Stomach smooth muscle (tissue), 2 donors: ENCODE data around the gene RMI1.
A peak's percentile ranks its signal among the peaks of the same experiment; 100 is the strongest.

Source experiments
- H3K27ac ChIP-seq: one replicate; pipeline ENCODE4 v1.7.0; 2013; ENCODE audit warnings: mild to moderate bottlenecking, low read length, inconsistent platforms
- H3K27me3 ChIP-seq, 2 donors: one replicate each; pipeline ENCODE4 v1.7.0; 2013; ENCODE audit warnings: low read length in 2 of 2; ENCODE audit not compliant: insufficient read depth in 2 of 2, control insufficient read depth in 1 of 2
- H3K36me3 ChIP-seq, 2 donors: one replicate each; pipeline ENCODE4 v1.7.0; 2013; ENCODE audit warnings: low read length in 2 of 2; ENCODE audit not compliant: control insufficient read depth in 2 of 2, insufficient read depth in 2 of 2
- H3K4me1 ChIP-seq: one replicate; pipeline ENCODE4 v1.7.0; 2013; ENCODE audit warnings: low read length; ENCODE audit not compliant: control insufficient read depth, insufficient read depth
- H3K4me3 ChIP-seq, 2 donors: one replicate each; pipeline ENCODE4 v1.7.0; 2013; ENCODE audit warnings: low read length in 2 of 2
- H3K9ac ChIP-seq, 2 donors: one replicate each; pipeline ENCODE4 v1.7.0; 2013; ENCODE audit warnings: low read length in 2 of 2, mild to moderate bottlenecking in 1 of 2
- H3K9me3 ChIP-seq, 2 donors: one replicate each; pipeline ENCODE4 v1.7.0; 2013; ENCODE audit warnings: low read length in 2 of 2; ENCODE audit not compliant: control insufficient read depth in 2 of 2
- donor health status: healthy.
- donor health status: Pancreatic carcinoma.

Gene RMI1

DNA sequence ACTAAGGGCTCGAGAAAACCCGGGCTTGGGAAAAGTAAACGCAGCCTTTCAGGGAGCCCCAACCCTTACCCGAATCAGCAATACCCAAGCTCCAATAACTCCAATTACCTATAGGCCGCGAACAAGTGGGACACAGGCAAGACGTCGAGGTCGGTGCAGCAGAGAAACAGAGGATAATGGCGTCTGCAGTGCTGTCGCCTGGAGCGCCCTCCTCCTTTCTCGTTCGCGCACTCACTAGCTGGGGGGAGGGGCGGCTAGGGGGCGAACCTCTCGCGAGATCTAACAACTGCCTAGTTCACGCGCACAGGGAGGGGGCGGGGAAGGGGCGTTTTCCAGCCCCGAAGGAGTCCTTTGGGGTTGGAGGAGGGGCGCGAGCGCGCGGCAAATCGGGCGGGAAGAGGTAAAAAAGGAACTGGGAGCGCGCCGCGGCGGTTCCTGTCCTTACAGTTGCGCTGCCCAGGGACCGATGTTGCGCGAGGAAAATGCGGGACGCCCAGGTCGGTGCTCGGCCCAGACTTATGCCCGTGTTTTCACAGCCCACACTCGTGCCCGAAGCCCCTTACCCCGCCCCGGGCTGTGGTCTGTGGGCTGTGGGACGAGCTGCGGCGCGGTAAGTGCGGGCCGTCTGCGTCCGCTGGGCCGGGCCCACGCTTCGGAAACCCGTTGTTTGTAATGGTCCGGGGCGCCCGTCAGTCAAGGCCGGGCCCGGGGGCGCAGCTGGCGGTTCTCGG is at the start of gene RMI1:
Gene RMI1, plus strand, starts transcription at position 411 of the 731 bp plus-strand sequence. CDS start 20,182 bp downstream, outside the sequence.
- H3K9me3 ChIP-seq: no peaks in the 10 kb centered on the region
- no peaks in the 10 kb centered on the region for H3K27me3 ChIP-seq
- H3K4me3 ChIP-seq: peak within 1 kb of the TSS; percentile 94 to 98
- H3K36me3 ChIP-seq: peaks cover 6 to 11% of the 10 kb centered on the region in 2 donors
- H3K4me1 ChIP-seq: no peaks in the 10 kb centered on the region
- H3K27ac ChIP-seq: peak within 1 kb of the TSS; percentile 99
- peak within 1 kb of the TSS; percentile 96 to 100 for H3K9ac ChIP-seq

DNA sequence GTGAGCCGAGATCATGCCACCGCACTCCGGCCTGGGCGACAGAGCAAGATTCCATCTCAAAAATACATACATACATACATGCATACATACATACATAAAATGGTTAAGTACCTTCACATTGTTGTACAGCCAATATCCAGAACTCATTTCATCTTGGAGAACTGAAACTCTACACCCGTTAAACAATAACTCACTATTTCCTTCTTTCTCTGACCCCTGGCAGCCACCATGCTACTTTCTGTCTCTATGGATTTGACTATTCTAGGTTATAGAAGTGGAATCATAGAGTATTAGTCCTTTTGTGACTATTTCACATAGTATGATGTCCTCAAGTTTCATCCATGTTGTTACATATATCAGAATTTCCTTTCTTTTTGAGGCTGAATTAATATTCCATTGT is 49.7 kb upstream of the RMI1 start:
- no peaks in the 10 kb centered on the region for H3K9me3 ChIP-seq
- H3K9ac ChIP-seq: no peak overlapping the region
- H3K36me3 ChIP-seq: no peaks in the 10 kb centered on the region
- H3K4me1 ChIP-seq: no peaks in the 10 kb centered on the region
- H3K4me3 ChIP-seq: no peak overlapping the region
- no peaks in the 10 kb centered on the region for H3K27me3 ChIP-seq
- H3K27ac ChIP-seq: no peak overlapping the region

DNA sequence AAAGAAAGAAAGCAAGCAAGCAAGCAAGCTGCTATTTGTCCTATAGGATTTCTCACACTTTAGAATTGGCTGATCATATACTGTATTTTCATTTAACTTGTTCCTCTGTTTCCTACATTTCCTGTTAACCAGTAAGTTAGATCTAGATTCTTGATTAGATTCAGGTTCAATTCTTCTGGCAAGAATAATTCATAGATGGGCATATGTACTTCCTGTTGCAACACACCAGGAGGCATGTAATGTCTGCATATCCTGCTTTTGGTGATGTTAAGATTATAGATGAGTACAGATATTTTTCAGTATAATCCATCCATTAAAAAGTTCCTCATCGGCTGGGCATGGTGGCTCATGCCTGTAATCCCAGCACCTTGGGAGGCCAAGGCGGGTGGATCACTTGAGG is 48.6 kb upstream of the RMI1 start:
- Histone ChIP-seq H3K27ac (no peak overlapping the region), H3K36me3 (no peaks in the 10 kb centered on the region), H3K9ac (no peak overlapping the region), H3K4me3 (no peak overlapping the region), H3K4me1 (no peaks in the 10 kb centered on the region), H3K27me3 (no peaks in the 10 kb centered on the region), H3K9me3 (no peaks in the 10 kb centered on the region)

DNA sequence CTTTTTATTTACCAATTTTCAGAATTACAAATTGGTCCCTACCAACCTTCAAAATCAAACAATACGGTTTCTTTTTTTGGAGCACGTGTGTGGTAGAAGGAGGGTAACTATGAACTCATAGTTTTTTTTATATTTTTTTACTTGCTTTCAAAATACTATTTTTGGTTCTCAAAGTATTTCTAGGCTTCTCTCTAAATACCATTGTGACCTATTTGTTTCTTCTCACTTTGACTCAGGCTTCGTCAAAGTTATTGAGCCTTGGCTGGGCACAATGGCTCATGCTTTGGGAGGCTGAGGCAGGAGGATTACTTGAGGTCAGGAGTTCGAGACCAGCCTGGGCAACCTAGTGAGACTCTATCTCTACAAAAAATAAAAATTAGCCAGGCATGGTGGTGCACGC is 47.8 kb upstream of the RMI1 start:
- Histone ChIP-seq H3K4me1 (no peaks in the 10 kb centered on the region), H3K4me3 (no peak overlapping the region), H3K27me3 (no peaks in the 10 kb centered on the region), H3K36me3 (no peaks in the 10 kb centered on the region), H3K27ac (no peak overlapping the region), H3K9me3 (no peaks in the 10 kb centered on the region), H3K9ac (no peak overlapping the region)

DNA sequence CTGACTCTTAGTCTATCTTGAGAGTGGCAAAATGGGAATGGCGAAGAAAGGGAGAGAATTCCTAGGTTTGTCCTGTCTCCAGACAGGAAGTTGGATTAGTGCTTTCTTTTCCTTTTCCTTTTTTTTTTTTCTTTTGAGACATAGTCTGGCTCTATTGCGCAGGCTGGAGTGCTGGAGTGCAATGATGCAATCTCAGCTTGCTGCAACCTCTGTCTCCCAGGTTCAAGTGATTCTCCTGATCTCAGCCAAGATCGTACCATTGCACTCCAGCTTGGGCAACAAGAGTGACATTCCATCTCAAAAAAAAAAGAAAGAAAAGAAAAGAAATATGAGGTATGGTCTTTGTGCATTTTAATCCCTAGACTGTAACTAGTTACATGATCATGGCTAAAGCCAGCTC is 46.8 kb upstream of the RMI1 start:
- Histone ChIP-seq H3K9me3 (no peaks in the 10 kb centered on the region), H3K4me1 (no peaks in the 10 kb centered on the region), H3K9ac (no peak overlapping the region), H3K27ac (no peak overlapping the region), H3K4me3 (no peak overlapping the region), H3K36me3 (peaks cover 0 to 2% of the 10 kb centered on the region in 2 donors), H3K27me3 (no peaks in the 10 kb centered on the region)

DNA sequence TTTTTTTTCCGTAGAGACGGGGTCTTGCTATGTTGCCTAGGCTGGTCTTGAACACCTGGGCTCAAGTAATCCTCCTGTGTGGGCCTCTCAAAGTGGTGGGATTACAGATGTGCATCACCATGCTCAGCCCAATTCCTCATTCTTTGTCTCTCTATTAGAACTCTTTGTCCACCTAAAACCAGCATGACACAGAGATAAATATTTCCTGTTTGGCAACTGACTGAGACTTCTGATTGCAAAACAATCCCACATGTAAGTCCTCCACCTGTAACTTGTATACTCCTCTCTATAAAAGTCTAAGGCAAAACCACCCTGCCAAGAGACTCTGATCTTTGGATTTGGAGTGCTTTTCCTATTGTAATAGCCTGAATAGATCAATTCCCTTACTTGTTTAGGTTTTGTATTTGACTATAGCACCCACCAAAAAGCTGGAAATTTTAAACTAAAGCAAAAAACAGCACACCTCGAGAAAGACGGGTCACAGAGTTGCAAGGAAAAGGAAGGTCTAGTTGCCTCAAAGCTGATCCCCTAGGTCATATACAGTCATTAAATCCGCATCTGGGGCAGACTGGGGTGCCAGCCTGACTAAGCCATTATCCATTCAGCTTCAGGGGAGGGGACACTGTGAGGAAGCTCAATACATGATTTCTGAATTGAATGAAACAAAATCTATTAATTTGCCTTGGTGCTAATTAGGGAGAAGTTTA is 45.9 kb upstream of the RMI1 start:
- Histone ChIP-seq H3K27me3 (no peaks in the 10 kb centered on the region), H3K9ac (no peak overlapping the region), H3K4me1 (no peaks in the 10 kb centered on the region), H3K27ac (no peak overlapping the region), H3K4me3 (no peak overlapping the region), H3K9me3 (no peaks in the 10 kb centered on the region), H3K36me3 (peaks cover 5 to 7% of the 10 kb centered on the region in 2 donors)

DNA sequence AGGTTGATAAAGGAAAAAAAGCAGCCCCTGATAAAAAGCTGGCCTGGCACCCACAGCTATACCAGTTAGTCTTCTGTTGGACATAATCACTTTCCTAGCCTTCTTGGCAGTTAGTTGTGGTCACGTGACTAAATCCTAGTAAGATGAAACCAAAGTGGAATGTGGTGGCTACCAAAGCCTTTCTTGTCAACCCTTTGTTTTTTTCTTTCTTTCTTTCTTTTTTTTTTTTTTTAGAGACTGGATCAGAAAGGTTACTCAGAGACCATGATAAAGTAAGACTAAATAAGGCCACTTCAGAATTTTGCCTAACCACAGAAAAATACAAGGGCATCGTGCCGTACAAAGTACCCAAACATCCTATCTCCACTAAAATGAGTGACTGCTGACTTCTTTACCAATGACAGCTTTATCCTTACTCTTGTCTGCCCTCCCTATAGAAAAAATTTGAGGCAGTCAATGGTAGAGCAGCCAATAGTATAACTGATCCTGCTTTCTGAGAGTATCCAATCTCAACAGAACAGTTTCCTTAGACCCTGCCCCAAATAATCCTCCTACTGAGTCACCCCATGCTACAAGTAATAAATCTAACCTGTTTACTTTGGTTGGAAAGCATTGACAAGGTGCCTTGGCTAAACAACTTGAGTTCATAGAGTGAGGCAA is 45.2 kb upstream of the RMI1 start:
- peaks cover 7 to 8% of the 10 kb centered on the region in 2 donors for H3K36me3 ChIP-seq
- H3K4me3 ChIP-seq: no peak overlapping the region
- no peak overlapping the region for H3K9ac ChIP-seq
- no peaks in the 10 kb centered on the region for H3K27me3 ChIP-seq
- H3K27ac ChIP-seq: no peak overlapping the region
- H3K4me1 ChIP-seq: no peaks in the 10 kb centered on the region
- H3K9me3 ChIP-seq: no peaks in the 10 kb centered on the region

DNA sequence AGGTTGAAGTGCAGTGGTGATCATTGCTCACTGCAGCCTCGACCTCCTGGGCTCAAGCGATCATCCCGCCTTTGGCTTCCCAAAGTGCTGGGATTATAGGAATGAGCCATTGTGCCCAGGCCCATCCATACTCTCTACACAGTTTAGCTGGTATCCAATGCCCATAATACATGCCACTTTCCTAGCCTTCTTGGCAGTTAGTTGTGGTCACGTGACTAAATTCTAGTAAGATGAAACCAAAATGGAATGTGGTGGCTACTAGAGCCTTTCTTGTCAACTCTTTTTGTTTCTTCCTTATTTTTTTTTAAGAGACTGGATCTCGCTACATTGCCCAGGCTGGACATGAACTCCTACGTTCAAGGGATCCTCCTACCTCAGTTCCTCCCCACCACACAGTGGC is 44.1 kb upstream of the RMI1 start:
- no peak overlapping the region for H3K4me3 ChIP-seq

DNA sequence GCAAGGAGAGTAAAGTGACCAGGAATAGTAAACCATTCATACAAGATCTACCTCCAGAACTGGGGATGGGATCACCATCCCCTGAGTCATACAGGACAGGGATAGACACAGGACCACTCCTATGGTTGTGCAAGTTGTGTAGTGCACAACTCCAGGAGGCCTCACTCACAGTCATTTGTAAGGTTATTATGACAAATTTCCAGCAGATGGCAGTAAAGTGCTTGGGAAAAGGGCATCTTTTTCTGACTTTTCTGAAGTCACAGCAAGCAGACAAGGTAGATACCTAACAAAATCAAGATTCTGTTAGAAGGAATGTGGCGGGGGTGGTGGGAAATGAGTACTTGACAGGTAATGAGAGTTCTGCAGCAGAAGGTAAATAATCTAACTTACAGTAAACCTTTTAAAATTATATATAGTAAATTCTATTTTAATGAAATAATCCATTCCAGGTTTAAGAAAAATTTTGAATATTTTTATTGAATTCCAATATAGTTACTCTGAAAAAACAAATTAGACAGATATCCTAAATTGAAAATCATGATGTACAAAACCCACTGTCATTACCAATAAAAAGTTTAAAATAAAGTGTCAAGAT is 42.6 kb upstream of the RMI1 start:
- no peaks in the 10 kb centered on the region for H3K27me3 ChIP-seq
- H3K4me3 ChIP-seq: no peak overlapping the region
- peaks cover 7 to 22% of the 10 kb centered on the region in 2 donors for H3K36me3 ChIP-seq
- no peak overlapping the region for H3K27ac ChIP-seq
- no peaks in the 10 kb centered on the region for H3K9me3 ChIP-seq
- H3K9ac ChIP-seq: no peak overlapping the region
- no peaks in the 10 kb centered on the region for H3K4me1 ChIP-seq

More for the DNA sequence above, 44.1 kb upstream of the RMI1 start:
- H3K27me3 ChIP-seq: no peaks in the 10 kb centered on the region
- H3K36me3 ChIP-seq: peaks cover 7 to 12% of the 10 kb centered on the region in 2 donors
- no peaks in the 10 kb centered on the region for H3K4me1 ChIP-seq
- H3K27ac ChIP-seq: no peak overlapping the region
- H3K9me3 ChIP-seq: no peaks in the 10 kb centered on the region
- H3K9ac ChIP-seq: no peak overlapping the region

DNA sequence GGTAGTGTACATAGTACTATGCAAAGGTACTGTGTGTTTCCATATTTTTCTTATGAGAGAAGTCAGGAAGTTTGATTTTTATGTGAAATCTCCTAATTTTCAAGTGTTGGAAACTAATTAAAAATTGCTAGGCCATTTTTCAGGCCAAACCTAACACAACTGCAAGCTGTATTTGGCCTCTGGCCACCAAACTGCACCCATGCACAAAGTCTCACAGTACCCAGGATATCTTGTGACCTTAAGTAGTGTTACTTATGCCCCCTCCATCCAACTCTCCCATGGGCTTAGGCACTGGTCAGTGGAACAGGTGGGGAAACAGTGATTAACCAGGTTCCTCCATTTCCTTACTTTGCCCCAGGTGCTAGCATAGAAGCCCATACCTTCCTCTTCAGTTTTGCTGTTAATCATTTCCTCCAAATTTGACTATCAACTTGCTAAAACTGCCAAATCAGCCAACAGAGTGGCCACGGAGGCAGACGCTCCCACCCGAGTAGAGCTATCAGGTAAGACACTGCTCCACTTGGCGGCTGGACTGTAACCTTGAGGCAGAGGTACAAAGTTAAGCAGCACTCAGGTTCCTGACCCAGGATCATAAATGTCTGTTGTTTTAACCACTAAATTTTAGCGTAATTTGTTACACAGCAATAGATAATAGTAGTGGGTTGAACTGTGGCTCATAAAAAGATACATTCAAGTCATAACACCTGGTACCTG is 39.9 kb upstream of the RMI1 start:
- H3K36me3 ChIP-seq: peaks cover 20 to 22% of the 10 kb centered on the region in 2 donors

More for the DNA sequence above, 39.9 kb upstream of the RMI1 start:
- Histone ChIP-seq H3K27me3 (no peaks in the 10 kb centered on the region), H3K4me3 (no peak overlapping the region), H3K4me1 (no peaks in the 10 kb centered on the region), H3K9me3 (no peaks in the 10 kb centered on the region), H3K9ac (no peak overlapping the region), H3K27ac (no peak overlapping the region)
